SIG-M5 (cell line): ENCODE data around the gene APMAP.

Experiments used
- DNase-seq: peaks from one replicate; lab custom pipeline; 2025; lab: John Stamatoyannopoulos, UW

APMAP gene

GRCh38 chr20:24965065-24965919, 27.3 kb downstream of the APMAP start:
- DNase-seq: no peak

- DNase-seq: no peak
Observed at GRCh38 chr20:24964506-24964840, 28.1 kb downstream of the APMAP start.

- DNase-seq: no peak
Observed at GRCh38 chr20:24963672-24964505, 28.7 kb downstream of the APMAP start.

- no peak for DNase-seq
Observed at GRCh38 chr20:24962510-24962909, 30.0 kb downstream of the APMAP start.

GRCh38 chr20:24962182-24962492, 30.4 kb downstream of the APMAP start:
- no peak for DNase-seq

- DNase-seq: no peak
Observed at GRCh38 chr20:24961384-24962181, 31.0 kb downstream of the APMAP start.

- DNase-seq: no peak
Observed at GRCh38 chr20:24960861-24961260, 31.7 kb downstream of the APMAP start.

GRCh38 chr20:24960302-24960801, 32.2 kb downstream of the APMAP start:
- DNase-seq: no peak

- no peak for DNase-seq
Observed at GRCh38 chr20:24959591-24960301, 32.8 kb downstream of the APMAP start.

GRCh38 chr20:24958506-24959385, 33.8 kb downstream of the APMAP start:
- no peak for DNase-seq

GRCh38 chr20:24957326-24958016, 35.1 kb downstream of the APMAP start:
- no peak for DNase-seq

GRCh38 chr20:24956001-24956841, 36.3 kb downstream of the APMAP start:
- no peak for DNase-seq

- DNase-seq: no peak
Observed at GRCh38 chr20:24955045-24955444, 37.5 kb downstream of the APMAP start.

- DNase-seq: no peak
Observed at GRCh38 chr20:24954566-24954965, 38.0 kb downstream of the APMAP start.

- no peak for DNase-seq
Observed at GRCh38 chr20:24954151-24954550, 38.4 kb downstream of the APMAP start.

- no peak for DNase-seq
Observed at GRCh38 chr20:24953621-24954133, 38.9 kb downstream of the APMAP start.

GRCh38 chr20:24953209-24953575, 39.4 kb downstream of the APMAP start:
- no peak for DNase-seq

GRCh38 chr20:24952376-24953208, 40.0 kb downstream of the APMAP start:
- DNase-seq: no peak
